K562 (cell line): ENCODE results near the gene NPR2. TPM values are rescaled to one million over a fixed set of nuclear protein-coding genes. Genes with fewer than 3 reads are reported as not detected.
A peak's percentile ranks its signal among the peaks of the same experiment; 100 is the strongest.

Experiments
- ATAC-seq: fragments of 200-7000 bp; cut with Tn5 transposase; 3 replicates; pipeline ENCODE4 v1.9.1; 2020; ENCODE audit warnings: moderate library complexity
- BruUV-seq: library from RNA; stranded (reverse); fragments of 400-500 nt; replicated peaks from 2 replicates; lab custom pipeline; 2021; lab: Mats Ljungman, UMichigan
- CTCF ChIA-PET: fragments of 300-600 bp; formaldehyde crosslinking; extraction: SDS; loops from one replicate; lab custom pipeline; 2021; ENCODE audit warnings: low intra/inter-chr PET ratio; lab: Yijun Ruan, JAX
- POLR2A ChIA-PET: fragments of 300-600, 350-650 bp; sonication (Branson Sonifier 250); formaldehyde crosslinking; extraction: SDS; loops from one replicate; lab custom pipeline; 2021; ENCODE audit warnings: antibody characterized with exemption, inconsistent platforms; lab: Yijun Ruan, JAX
- DNase-seq, 4 experiments: peaks; one replicate each; pipeline versions ENCODE4 v3.0.0 to v3.0.0-alpha.2; 2011 to 2018; ENCODE audit warnings: low spot score in 3 of 4, mixed read lengths in 3 of 4; ENCODE audit errors: extremely low read depth in 1 of 4
- FAIRE-seq: peaks from 2 replicates; lab custom pipeline; 2011; peaks lifted over from hg19 to GRCh38; lab: Jason Lieb, UNC
- H2AFZ ChIP-seq: 2 replicates; pipeline ENCODE4 v1.6.0; 2011; ENCODE audit warnings: low read depth, low read length, control low read depth, inconsistent platforms
- H3K27ac ChIP-seq: fragments of 200-600 bp; 3 replicates; pipeline ENCODE4 v1.8.0; 2011; ENCODE audit warnings: low read depth, mild to moderate bottlenecking, control low read depth, inconsistent platforms, low read length, moderate library complexity, mixed read lengths; ENCODE audit errors: extremely low read depth
- H3K27me3 ChIP-seq, 2 experiments: fragments of 300-600 bp in 1 of 2; 2 replicates in 1 of 2; 3 replicates in 1 of 2; pipeline versions ENCODE4 v1.6.0 to v1.8.0; 2011; ENCODE audit warnings: inconsistent platforms in 2 of 2, low read length in 2 of 2, mild to moderate bottlenecking in 1 of 2, mixed read lengths in 1 of 2, moderate library complexity in 1 of 2; ENCODE audit not compliant: control insufficient read depth in 2 of 2, insufficient read depth in 2 of 2
- H3K36me3 ChIP-seq: fragments of 300-600 bp; 3 replicates; pipeline ENCODE4 v1.8.0; 2011; ENCODE audit warnings: mild to moderate bottlenecking, low read length, inconsistent platforms; ENCODE audit not compliant: control insufficient read depth, insufficient read depth
- H3K4me1 ChIP-seq, 2 experiments: fragments of 200-600 bp in 1 of 2; replicated peaks in 1 of 2; 2 replicates in 1 of 2; 3 replicates in 1 of 2; pipeline versions ENCODE4 v1.5.1 to v1.8.0; 2011; ENCODE audit warnings: inconsistent platforms in 2 of 2, low read length in 2 of 2, mild to moderate bottlenecking in 1 of 2, mixed read lengths in 1 of 2, moderate library complexity in 1 of 2; ENCODE audit not compliant: control insufficient read depth in 2 of 2, insufficient read depth in 2 of 2
- H3K4me2 ChIP-seq: 2 replicates; pipeline ENCODE4 v1.6.1; 2011; ENCODE audit warnings: low read length, control low read depth, inconsistent platforms, mixed read lengths; ENCODE audit not compliant: insufficient read depth
- H3K4me3 ChIP-seq: fragments of 200-600 bp; sonication (generic), shearing (Covaris generic); 2 replicates; pipeline ENCODE4 v1.5.1; 2016; ENCODE audit warnings: control low read depth, inconsistent platforms
- H3K79me2 ChIP-seq: fragments of 200-600 bp; 3 replicates; pipeline ENCODE4 v1.8.0; 2011; ENCODE audit warnings: low read length, inconsistent platforms; ENCODE audit not compliant: control insufficient read depth, insufficient read depth
- H3K9ac ChIP-seq, 2 experiments: 2 replicates each; pipeline versions ENCODE4 v1.6.0 to v1.6.1; 2011; ENCODE audit warnings: low read depth in 2 of 2, low read length in 2 of 2, control low read depth in 1 of 2, inconsistent platforms in 1 of 2, mild to moderate bottlenecking in 1 of 2, mixed read lengths in 1 of 2; ENCODE audit not compliant: insufficient read depth in 1 of 2
- H3K9me1 ChIP-seq: one replicate; pipeline ENCODE4 v1.6.0; 2011; ENCODE audit warnings: inconsistent platforms, mild to moderate bottlenecking, low read length, moderate library complexity; ENCODE audit not compliant: control insufficient read depth, insufficient read depth
- H3K9me3 ChIP-seq: replicated peaks from 2 replicates; pipeline ENCODE4 v1.5.1; 2011; ENCODE audit warnings: low read depth, low read length, inconsistent platforms; ENCODE audit not compliant: control insufficient read depth, insufficient read depth
- H4K20me1 ChIP-seq: replicated peaks from 2 replicates; pipeline ENCODE4 v1.6.1; 2011; ENCODE audit warnings: low read length, inconsistent platforms, mixed read lengths; ENCODE audit not compliant: control insufficient read depth, insufficient read depth
- CREM ChIP-seq: IDR thresholded peaks from 2 replicates; pipeline ENCODE4 v1.6.1; 2014; ENCODE audit warnings: antibody characterized with exemption, low read depth
- CXXC5 ChIP-seq: fragments of 250-450 bp; sonication (Bioruptor Pico); IDR thresholded peaks from 2 replicates; pipeline ENCODE4 v1.8.0; 2022; ENCODE audit warnings: inconsistent platforms, mild to moderate bottlenecking, moderate library complexity
- HSF4 ChIP-seq: fragments of 250-450 bp; sonication (Bioruptor Pico); IDR thresholded peaks from 2 replicates; pipeline ENCODE4 v2.1.2; 2022; ENCODE audit warnings: mild to moderate bottlenecking, moderate library complexity, borderline replicate concordance
- MECOM ChIP-seq: fragments of 250-450 bp; sonication (Bioruptor Pico); IDR thresholded peaks from 2 replicates; pipeline ENCODE4 v1.8.0; 2022; ENCODE audit warnings: inconsistent platforms
- NR0B1 ChIP-seq: fragments of 450-650 bp; IDR thresholded peaks from one replicate; pipeline ENCODE4 v1.6.1; 2018; ENCODE audit warnings: mild to moderate bottlenecking, moderate library complexity; ENCODE audit not compliant: partially characterized antibody
- SMARCA5 ChIP-seq: fragments of 450-650 bp; IDR thresholded peaks from 2 replicates; pipeline ENCODE4 v1.6.1; 2016
- TRIM24 ChIP-seq, 2 experiments: fragments of 450-650 bp; IDR thresholded peaks; 2 replicates each; pipeline ENCODE4 v1.6.1; 2016
- ZBTB11 ChIP-seq, 3 experiments: fragments of 200-800 bp in 1 of 3; fragments of 250-450 bp in 1 of 3; fragments of 450-650 bp in 1 of 3; sonication (Bioruptor Pico) in 1 of 3; sonication (Bioruptor generic) in 1 of 3; formaldehyde crosslinking in 1 of 3; IDR thresholded peaks; 2 replicates each; pipeline versions ENCODE4 v1.6.1 to v1.8.0; 2016 to 2022; ENCODE audit warnings: mild to moderate bottlenecking in 2 of 3, missing genetic modification characterization in 2 of 3, missing compliant biosample characterization in 1 of 3, moderate library complexity in 1 of 3
- WGBS: fragments of 100-300 bp; shearing (Covaris generic); methylation state at CpG from one replicate; pipeline ENCODE4 v1.1.6; 2016; ENCODE audit warnings: low coverage, mixed read lengths; ENCODE audit not compliant: insufficient coverage; ENCODE audit errors: missing lambda C conversion rate; 5-methylcytosine and 5-hydroxymethylcytosine counted together
- in situ Hi-C: fragments of 300-500 bp; cut with MboI; formaldehyde crosslinking; loops from 4 replicates; pipeline ENCODE4 v1.15.0; 2018; ENCODE audit warnings: inconsistent platforms, mixed read lengths
- intact Hi-C: fragments of 100-400 bp; cut with micrococcal nuclease; formaldehyde crosslinking; loops from 2 replicates; pipeline ENCODE4 v1.14.2; 2022
- polyA plus RNA-seq, 8 experiments: library from polyadenylated mRNA; depleted of rRNA in 4 of 8; stranded (reverse) in 5 of 8; unstranded in 3 of 8; fragments of >200 nt; fragmentation: Nextera tagmentation in 2 of 8; fragmentation: Illumina TruSeq in 1 of 8; extraction: Ambion mirVana in 2 of 8; extraction: Trizol in 1 of 8; gene quantifications; 2 replicates each; pipeline versions ENCODE4 v1.2.1 to v1.2.3, GENCODE V29; 2011 to 2014; ENCODE audit warnings: inconsistent platforms in 1 of 8, missing spikeins in 1 of 8
- total RNA-seq, 7 experiments: library from RNA; depleted of rRNA in 6 of 7; stranded (reverse); fragments of >200 nt in 6 of 7; fragmentation: Illumina TruSeq in 2 of 7; extraction: Trizol in 2 of 7; gene quantifications; 2 replicates each; pipeline versions ENCODE4 v1.2.1 to v1.2.3, GENCODE V29; 2011 to 2021; ENCODE audit warnings: low replicate concordance in 1 of 7
- TF ChIP-seq, protein P1 (sequence below): sonication (generic); formaldehyde crosslinking; IDR thresholded peaks from 2 replicates; pipeline ENCODE4 v1.8.0; 2022; ENCODE audit warnings: mild to moderate bottlenecking, missing genetic modification reagents
- TF ChIP-seq, protein P2 (sequence below): fragments of 150-350 bp; IDR thresholded peaks from 2 replicates; pipeline ENCODE4 v1.6.1; 2014; ENCODE audit warnings: low read depth, mild to moderate bottlenecking, low read length, borderline replicate concordance

NPR2 gene
- total and polyA plus RNA-seq, 9 of the 15 experiments (the other 6 are each of a cell fraction or from before 2014, with no cell fraction given), result 2.4 to 12.9 (median 6.0) TPM

DNA sequence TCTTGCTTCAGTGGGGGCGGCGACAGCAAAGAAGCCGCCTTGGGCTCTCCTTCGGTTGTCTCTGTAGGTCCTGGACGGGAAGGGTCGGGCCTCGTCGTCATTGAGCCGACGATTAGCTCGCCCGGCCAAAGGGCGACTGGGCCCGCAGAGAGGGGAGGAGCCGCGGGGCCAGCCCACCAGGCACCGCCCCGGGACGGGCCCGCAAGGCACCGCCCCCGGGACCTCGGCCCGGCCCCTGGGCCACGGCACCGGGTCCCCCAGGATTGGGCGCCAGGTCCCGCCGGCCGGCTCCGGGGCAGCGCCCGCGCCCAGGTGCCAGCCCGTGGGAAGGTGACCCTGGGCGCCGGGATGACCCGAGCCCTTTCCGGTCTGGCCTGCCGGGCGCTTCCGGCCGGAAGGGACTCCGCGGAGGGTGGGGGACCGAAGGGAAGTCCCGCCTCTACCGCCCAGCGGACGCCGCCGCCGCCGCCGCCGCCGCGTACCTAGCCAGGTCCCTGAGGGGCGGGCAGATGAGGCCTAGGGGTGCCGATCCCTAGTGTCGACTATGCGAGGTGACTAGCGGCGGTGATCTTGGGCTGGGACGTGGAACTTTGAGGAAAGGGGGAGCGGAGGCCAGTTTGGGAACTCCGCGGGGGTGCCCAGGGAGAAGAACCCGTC is 42.4 kb upstream of the NPR2 start, which contains the start of the genes GBA2 and RGP1:
TSS of gene GBA2 (minus strand) at position 371 of the 657 bp plus-strand sequence. CDS start 524 bp downstream, outside the sequence.
TSS of gene RGP1 (plus strand) at position 430 of the 657 bp plus-strand sequence. CDS start 469 bp downstream, outside the sequence.
- DNase-seq, result peak; percentile 79 to 88 (median 84)
- Histone ChIP-seq H3K27me3 (no peaks in the 10 kb centered on the region), H3K9me3 (no peaks in the 10 kb centered on the region), H3K4me2 (peak within 1 kb of the TSS; percentile 93), H3K27ac (peak within 1 kb of the TSS; percentile 91), H3K79me2 (peaks cover 58% of the 10 kb centered on the region), H3K36me3 (peaks cover 52% of the 10 kb centered on the region; the same call in 2 of the 3 replicates), H4K20me1 (peaks cover 19% of the 10 kb centered on the region), H2AFZ (peak within 1 kb of the TSS; percentile 79), H3K4me1 (peaks cover 8 to 18% of the 10 kb centered on the region in 2 experiments; a peak in 4 of 5 replicates), H3K9ac (peak within 1 kb of the TSS; percentile 86 to 93), H3K9me1 (peaks cover 6% of the 10 kb centered on the region), H3K4me3 (peak within 1 kb of the TSS; percentile 95)
- in situ Hi-C loops (no loop called here), intact Hi-C loops (loop anchor here (2.0 kb wide), 1 partner anchor 16 kb away; the partner anchor contains the start of genes CREB3 and TLN1)
- CTCF ChIA-PET, result no interaction called here
- POLR2A ChIA-PET, result interaction anchor here (0.7 to 3.9 kb wide), 10 partner anchors 9 to 88 kb away, joined by 3 to 17 read pairs (median 3); partner anchors contain the start of genes CREB3 and TLN1
- peak; percentile 93 for ATAC-seq
- no TSS peak for BruUV-seq
- 0% methylated on average over 4 of the region's 69 CpGs for WGBS
- no peak for FAIRE-seq
- no peak for TF ChIP-seq TRIM24 (IDR thresholded peaks at IDR 0.05)
- peak; percentile 58 for TF ChIP-seq CREM
- TF ChIP-seq ZBTB11 (CRISPR knock-in tag; IDR thresholded peaks at IDR 0.05), result peak; percentile 77 to 95 (median 93); a peak in 5 of 6 replicates
- TF ChIP-seq, protein P1, sequence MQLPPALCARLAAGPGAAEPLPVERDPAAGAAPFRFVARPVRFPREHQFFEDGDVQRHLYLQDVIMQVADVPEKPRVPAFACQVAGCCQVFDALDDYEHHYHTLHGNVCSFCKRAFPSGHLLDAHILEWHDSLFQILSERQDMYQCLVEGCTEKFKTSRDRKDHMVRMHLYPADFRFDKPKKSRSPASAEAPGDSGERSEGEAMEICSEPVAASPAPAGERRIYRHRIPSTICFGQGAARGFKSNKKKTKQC, result no peak
- TF ChIP-seq, protein P2, sequence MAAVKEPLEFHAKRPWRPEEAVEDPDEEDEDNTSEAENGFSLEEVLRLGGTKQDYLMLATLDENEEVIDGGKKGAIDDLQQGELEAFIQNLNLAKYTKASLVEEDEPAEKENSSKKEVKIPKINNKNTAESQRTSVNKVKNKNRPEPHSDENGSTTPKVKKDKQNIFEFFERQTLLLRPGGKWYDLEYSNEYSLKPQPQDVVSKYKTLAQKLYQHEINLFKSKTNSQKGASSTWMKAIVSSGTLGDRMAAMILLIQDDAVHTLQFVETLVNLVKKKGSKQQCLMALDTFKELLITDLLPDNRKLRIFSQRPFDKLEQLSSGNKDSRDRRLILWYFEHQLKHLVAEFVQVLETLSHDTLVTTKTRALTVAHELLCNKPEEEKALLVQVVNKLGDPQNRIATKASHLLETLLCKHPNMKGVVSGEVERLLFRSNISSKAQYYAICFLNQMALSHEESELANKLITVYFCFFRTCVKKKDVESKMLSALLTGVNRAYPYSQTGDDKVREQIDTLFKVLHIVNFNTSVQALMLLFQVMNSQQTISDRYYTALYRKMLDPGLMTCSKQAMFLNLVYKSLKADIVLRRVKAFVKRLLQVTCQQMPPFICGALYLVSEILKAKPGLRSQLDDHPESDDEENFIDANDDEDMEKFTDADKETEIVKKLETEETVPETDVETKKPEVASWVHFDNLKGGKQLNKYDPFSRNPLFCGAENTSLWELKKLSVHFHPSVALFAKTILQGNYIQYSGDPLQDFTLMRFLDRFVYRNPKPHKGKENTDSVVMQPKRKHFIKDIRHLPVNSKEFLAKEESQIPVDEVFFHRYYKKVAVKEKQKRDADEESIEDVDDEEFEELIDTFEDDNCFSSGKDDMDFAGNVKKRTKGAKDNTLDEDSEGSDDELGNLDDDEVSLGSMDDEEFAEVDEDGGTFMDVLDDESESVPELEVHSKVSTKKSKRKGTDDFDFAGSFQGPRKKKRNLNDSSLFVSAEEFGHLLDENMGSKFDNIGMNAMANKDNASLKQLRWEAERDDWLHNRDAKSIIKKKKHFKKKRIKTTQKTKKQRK, result no peak
- TF ChIP-seq SMARCA5, result no peak
- TF ChIP-seq NR0B1, result no peak
- no peak for TF ChIP-seq MECOM (CRISPR knock-in tag)
- 0 out of 2 replicates have a peak, but pooled peaks have one; percentile 64 for TF ChIP-seq CXXC5
- TF ChIP-seq HSF4 (CRISPR knock-in tag), result no peak
